ENCODE data around the gene LPP. TPM values are rescaled to one million over a fixed set of nuclear protein-coding genes. Genes with fewer than 3 reads are reported as not detected.
"Not testable (repeated sequence)": the region's sequence is repeated elsewhere in the genome, so short reads cannot be mapped to it uniquely, and the experiment has no call there.

The LPP gene
- total and polyA plus RNA-seq, 2 of the 4 experiments (the other 2 are of a cell fraction) = 16.0 to 130 TPM

DNA sequence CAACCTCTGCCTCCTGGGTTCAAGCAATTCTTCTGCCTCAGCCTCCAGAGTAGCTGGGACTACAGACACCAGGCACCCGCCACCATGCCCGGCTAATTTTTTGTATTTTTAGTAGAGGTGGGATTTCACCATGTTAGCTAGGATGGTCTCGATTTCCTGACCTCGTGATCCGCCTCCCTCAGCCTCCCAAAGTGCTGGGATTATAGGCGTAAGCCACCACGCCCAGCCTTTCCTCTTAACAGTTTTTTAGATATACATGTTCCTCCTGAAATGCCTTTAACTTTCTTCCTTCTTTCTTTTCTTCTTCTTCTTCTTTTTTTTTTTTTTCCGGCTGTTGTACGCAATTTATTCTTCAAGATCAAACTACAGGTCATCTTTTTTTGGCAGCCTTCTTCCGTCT is 548.1 kb downstream of the LPP start:
- H2BK20ac ChIP-seq (ENCODE audit: low read depth, low read length); H2BK120ac ChIP-seq (ENCODE audit: low read depth, low read length); H4K5ac ChIP-seq (ENCODE audit: low read depth, low read length); in situ Hi-C loops (cut with MboI; ENCODE audit: low sequenced_read_pairs); H3K4ac ChIP-seq (ENCODE audit: low read depth, low read length); H4K8ac ChIP-seq (ENCODE audit: low read depth in 2 of 2, low read length in 2 of 2); H3K36me3 ChIP-seq (ENCODE audit: control insufficient read depth, insufficient read depth, low read length); H3K14ac ChIP-seq (replicated peaks; ENCODE audit: low read depth, low read length); H2AK9ac ChIP-seq (replicated peaks; ENCODE audit: low read depth, low read length, poor library complexity); dilution Hi-C loops (cut with HindIII; ENCODE audit: low sequenced_read_pairs, unreplicated experiment); ATAC-seq (ENCODE audit: low read depth); H3K9me1 ChIP-seq (ENCODE audit: insufficient read depth, low read length); DNase-seq; H3K27me3 ChIP-seq (ENCODE audit: control insufficient read depth, insufficient read depth, low read length); H3K9me3 ChIP-seq (ENCODE audit: control insufficient read depth, insufficient read depth, low read length); H2BK15ac ChIP-seq (ENCODE audit: low read depth, low read length); H3K23ac ChIP-seq (ENCODE audit: low read depth, low read length); H3K4me2 ChIP-seq (ENCODE audit: low read depth, low read length); H2AFZ ChIP-seq (replicated peaks; ENCODE audit: low read length, poor library complexity); H2BK5ac ChIP-seq (ENCODE audit: low read depth, low read length, poor library complexity, severe bottlenecking); H2AK5ac ChIP-seq (ENCODE audit: low read depth, low read length); H3K18ac ChIP-seq (ENCODE audit: low read depth, low read length); H3K4me3 ChIP-seq (ENCODE audit: insufficient read depth, low read depth, low read length); H3K9ac ChIP-seq (ENCODE audit: low read depth, low read length); H3K27ac ChIP-seq (ENCODE audit: insufficient read depth, low read length); H4K91ac ChIP-seq (ENCODE audit: insufficient read depth, low read depth, low read length); H3K4me1 ChIP-seq (ENCODE audit: control insufficient read depth, insufficient read depth, low read length); intact Hi-C loops (cut with micrococcal nuclease); POLR2A ChIA-PET (ENCODE audit: unreplicated experiment); BruUV-seq (replicated peaks); H3K56ac ChIP-seq (ENCODE audit: extremely low read depth, insufficient read depth, low read length): not testable (repeated sequence)
- CTCF ChIA-PET = interaction anchor here (0.7 kb wide), 1 partner anchor 44 kb away, joined by 3 read pairs; no protein-coding TSS in a partner anchor
- no CpG with 5 or more reads among the region's 10 CpGs for WGBS, 2 experiments (ENCODE audit: extremely low coverage in 2 of 2, insufficient read length in 1 of 2)
- Histone ChIP-seq H4K20me1 (ENCODE audit: insufficient read depth, low read length) (peaks cover 28% of the 10 kb centered on the region), H3K79me1 (ENCODE audit: low read depth in 1 of 2, low read length in 2 of 2) (peaks cover 29 to 77% of the 10 kb centered on the region in 2 experiments)
